Measurements from ENCODE around the gene PIK3R4.

DNA sequence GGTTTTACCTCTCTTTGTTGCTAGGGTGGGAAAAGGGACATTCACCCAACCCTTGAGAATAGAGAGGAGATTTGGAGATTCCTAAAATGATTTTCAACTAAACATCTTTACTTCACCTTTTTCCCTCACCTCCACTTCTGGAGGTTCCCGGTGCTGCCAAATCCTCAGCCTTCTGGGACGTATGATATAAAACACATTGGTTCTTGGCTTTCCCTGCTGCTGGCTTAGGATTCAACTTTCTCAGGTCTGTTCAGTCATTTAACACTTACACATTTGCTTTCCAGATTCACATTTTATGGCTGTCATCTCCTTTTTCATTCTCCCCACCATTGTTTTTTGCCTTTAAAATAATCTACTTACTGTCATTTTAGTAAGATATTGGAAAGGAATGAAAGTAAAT is 106.6 kb downstream of the PIK3R4 start:
- TF ChIP-seq, protein P1, sequence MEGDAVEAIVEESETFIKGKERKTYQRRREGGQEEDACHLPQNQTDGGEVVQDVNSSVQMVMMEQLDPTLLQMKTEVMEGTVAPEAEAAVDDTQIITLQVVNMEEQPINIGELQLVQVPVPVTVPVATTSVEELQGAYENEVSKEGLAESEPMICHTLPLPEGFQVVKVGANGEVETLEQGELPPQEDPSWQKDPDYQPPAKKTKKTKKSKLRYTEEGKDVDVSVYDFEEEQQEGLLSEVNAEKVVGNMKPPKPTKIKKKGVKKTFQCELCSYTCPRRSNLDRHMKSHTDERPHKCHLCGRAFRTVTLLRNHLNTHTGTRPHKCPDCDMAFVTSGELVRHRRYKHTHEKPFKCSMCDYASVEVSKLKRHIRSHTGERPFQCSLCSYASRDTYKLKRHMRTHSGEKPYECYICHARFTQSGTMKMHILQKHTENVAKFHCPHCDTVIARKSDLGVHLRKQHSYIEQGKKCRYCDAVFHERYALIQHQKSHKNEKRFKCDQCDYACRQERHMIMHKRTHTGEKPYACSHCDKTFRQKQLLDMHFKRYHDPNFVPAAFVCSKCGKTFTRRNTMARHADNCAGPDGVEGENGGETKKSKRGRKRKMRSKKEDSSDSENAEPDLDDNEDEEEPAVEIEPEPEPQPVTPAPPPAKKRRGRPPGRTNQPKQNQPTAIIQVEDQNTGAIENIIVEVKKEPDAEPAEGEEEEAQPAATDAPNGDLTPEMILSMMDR (IDR thresholded peaks at IDR 0.05; ENCODE audit: insufficient read depth, low read length, poor library complexity, severe bottlenecking): no peak
- no peak for TF ChIP-seq EZH2phosphoT487 (conservative IDR thresholded peaks at IDR 0.05; ENCODE audit: low read length)
